HG03175 (cell line): ENCODE results near the gene GDF15.
A peak's percentile ranks its signal among the peaks of the same experiment; 100 is the strongest.
"Not testable (repeated sequence)": the region's sequence is repeated elsewhere in the genome, so short reads cannot be mapped to it uniquely, and the experiment has no call there.

Experiments used
- ATAC-seq: cut with Tn5 transposase; IDR thresholded peaks from one replicate; pipeline ENCODE4 v1.9.1; 2021; ENCODE audit warnings: mild to moderate bottlenecking, moderate library complexity; ENCODE audit not compliant: unreplicated experiment

GDF15 gene

GRCh38 chr19:18363787-18364186 is 22.2 kb upstream of the GDF15 start:
- no peak for ATAC-seq

- ATAC-seq = not testable (repeated sequence)
Observed at GRCh38 chr19:18364277-18364825, 21.6 kb upstream of the GDF15 start.

- ATAC-seq = no peak
Observed at GRCh38 chr19:18364826-18365528, 21.0 kb upstream of the GDF15 start.

GRCh38 chr19:18366021-18366435 is 19.9 kb upstream of the GDF15 start:
- no peak for ATAC-seq

- ATAC-seq = no peak
Observed at GRCh38 chr19:18368504-18369222, 17.3 kb upstream of the GDF15 start.

- ATAC-seq = no peak
Observed at GRCh38 chr19:18373407-18373891, 12.5 kb upstream of the GDF15 start.

- peak; percentile 91 for ATAC-seq
Observed at GRCh38 chr19:18373892-18374629, 11.9 kb upstream of the GDF15 start.

GRCh38 chr19:18377026-18377425 is 8.9 kb upstream of the GDF15 start:
- no peak for ATAC-seq

GRCh38 chr19:18379803-18380747 is 5.9 kb upstream of the GDF15 start:
- no peak for ATAC-seq

GRCh38 chr19:18380843-18381242 is 5.1 kb upstream of the GDF15 start:
- ATAC-seq = no peak

GRCh38 chr19:18383622-18384021 is 2.3 kb upstream of the GDF15 start:
- not testable (repeated sequence) for ATAC-seq

GRCh38 chr19:18384775-18385174 is 1.2 kb upstream of the GDF15 start:
- ATAC-seq = no peak

- ATAC-seq = no peak
Observed at GRCh38 chr19:18385359-18385674, 641 bp upstream of the GDF15 start.

- ATAC-seq = no peak
Observed at GRCh38 chr19:18386543-18387271, 749 bp downstream of the GDF15 start.

- peak; percentile 83 for ATAC-seq
Observed at GRCh38 chr19:18388100-18388959, 2.4 kb downstream of the GDF15 start.

- no peak for ATAC-seq
Observed at GRCh38 chr19:18388960-18389725, 3.2 kb downstream of the GDF15 start.

- no peak for ATAC-seq
Observed at GRCh38 chr19:18389726-18390064, 3.7 kb downstream of the GDF15 start.
